Muscle of leg (tissue), 9 donors: ENCODE data around the gene KRT10. TPM values are rescaled to one million over a fixed set of nuclear protein-coding genes. Genes with fewer than 3 reads are reported as not detected.

Experiments used
- polyA plus RNA-seq, 8 donors: library from polyadenylated mRNA; unstranded; fragments of 120-200 nt; gene quantifications; one replicate each; pipeline versions ENCODE4 v1.2.1 to v1.2.3, GENCODE V29; 2013; ENCODE audit warnings: inconsistent platforms in 1 of 8, low replicate concordance in 1 of 8; ENCODE audit not compliant: insufficient read length in 8 of 8, insufficient read depth in 1 of 8
- total RNA-seq: library from RNA; stranded (reverse); fragments of 120-200 nt; gene quantifications from one replicate; pipeline ENCODE4 v1.2.4, GENCODE V29; 2013

The KRT10 gene
- total and polyA plus RNA-seq, 9 donors: 11.6 to 261 (median 46.9) TPM

Other genes starting within 250 kb of the KRT10 start
- gene SMARCE1, start 174.8 kb downstream of the KRT10 start, total RNA-seq: 93.2 TPM
- 100 to 1,000 TPM; 116 to 154 (median 124) TPM for gene SMARCE1, start 174.8 kb downstream of the KRT10 start, polyA plus RNA-seq
- gene KRT222, start 157.4 kb downstream of the KRT10 start, total RNA-seq: 1.3 TPM
- under 1 TPM in 7 of 8 donors, not detected in 1; 0.04 to 0.59 (median 0.23) TPM for gene KRT222, start 157.4 kb downstream of the KRT10 start, polyA plus RNA-seq
- not detected for gene KRT24, start 118.9 kb downstream of the KRT10 start, total RNA-seq
- gene KRT24, start 118.9 kb downstream of the KRT10 start, polyA plus RNA-seq: under 1 TPM in 2 of 8 donors, not detected in 6; 0.21 to 0.24 TPM
- 0.35 TPM for gene KRT25, start 67.3 kb downstream of the KRT10 start, total RNA-seq
- gene KRT25, start 67.3 kb downstream of the KRT10 start, polyA plus RNA-seq: under 1 TPM in 6 of 8 donors, not detected in 2; 0.13 to 0.64 (median 0.31) TPM
- gene KRT26, start 50.4 kb downstream of the KRT10 start, total RNA-seq: not detected
- gene KRT26, start 50.4 kb downstream of the KRT10 start, polyA plus RNA-seq: under 1 TPM in 1 of 8 donors, not detected in 7; 0.12 TPM
- gene KRT27, start 40.1 kb downstream of the KRT10 start, total RNA-seq: 0.18 TPM
- under 1 TPM in 1 of 8 donors, not detected in 7; 0.14 TPM for gene KRT27, start 40.1 kb downstream of the KRT10 start, polyA plus RNA-seq
- gene KRT28, start 22.7 kb downstream of the KRT10 start, total RNA-seq: not detected
- gene KRT28, start 22.7 kb downstream of the KRT10 start, polyA plus RNA-seq: not detected
- not detected for gene KRT12, start 44.6 kb upstream of the KRT10 start, total RNA-seq
- gene KRT12, start 44.6 kb upstream of the KRT10 start, polyA plus RNA-seq: 1 to 10 TPM in 1 of 8 donors, under 1 TPM in 7; 0.14 to 1.2 (median 0.22) TPM
- not detected for gene KRT20, start 62.6 kb upstream of the KRT10 start, total RNA-seq
- gene KRT20, start 62.6 kb upstream of the KRT10 start, polyA plus RNA-seq: under 1 TPM in 4 of 8 donors, not detected in 4; 0.13 to 0.59 (median 0.35) TPM
- gene KRT23, start 115.0 kb upstream of the KRT10 start, total RNA-seq: 0.27 TPM
- 1 to 10 TPM in 1 of 8 donors, under 1 TPM in 6, not detected in 1; 0.08 to 6.5 (median 0.22) TPM for gene KRT23, start 115.0 kb upstream of the KRT10 start, polyA plus RNA-seq
- gene KRT39, start 144.3 kb upstream of the KRT10 start, total RNA-seq: 3.8 TPM
- 1 to 10 TPM; 2.1 to 8.1 (median 6.3) TPM for gene KRT39, start 144.3 kb upstream of the KRT10 start, polyA plus RNA-seq
- 11.0 TPM for gene KRT40, start 161.7 kb upstream of the KRT10 start, total RNA-seq
- gene KRT40, start 161.7 kb upstream of the KRT10 start, polyA plus RNA-seq: 10 to 100 TPM in 4 of 8 donors, 1 to 10 TPM in 4; 3.7 to 16.2 (median 10.1) TPM
- gene KRTAP3-3, start 171.6 kb upstream of the KRT10 start, total RNA-seq: not detected
- gene KRTAP3-3, start 171.6 kb upstream of the KRT10 start, polyA plus RNA-seq: under 1 TPM in 1 of 8 donors, not detected in 7; 0.40 TPM
- 0.18 TPM for gene KRTAP3-2, start 177.3 kb upstream of the KRT10 start, total RNA-seq
- gene KRTAP3-2, start 177.3 kb upstream of the KRT10 start, polyA plus RNA-seq: 1 to 10 TPM in 1 of 8 donors, under 1 TPM in 7; 0.25 to 1.6 (median 0.61) TPM
- not detected for gene KRTAP3-1, start 186.5 kb upstream of the KRT10 start, total RNA-seq
- gene KRTAP3-1, start 186.5 kb upstream of the KRT10 start, polyA plus RNA-seq: not detected
- gene KRTAP1-5, start 204.6 kb upstream of the KRT10 start, total RNA-seq: not detected
- not detected for gene KRTAP1-5, start 204.6 kb upstream of the KRT10 start, polyA plus RNA-seq
- gene KRTAP1-4, start 207.6 kb upstream of the KRT10 start, total RNA-seq: not detected
- not detected for gene KRTAP1-4, start 207.6 kb upstream of the KRT10 start, polyA plus RNA-seq
- not detected for gene KRTAP1-3, start 212.3 kb upstream of the KRT10 start, total RNA-seq
- under 1 TPM in 2 of 8 donors, not detected in 6; 0.12 to 0.32 TPM for gene KRTAP1-3, start 212.3 kb upstream of the KRT10 start, polyA plus RNA-seq
- not detected for gene KRTAP1-1, start 218.8 kb upstream of the KRT10 start, total RNA-seq
- gene KRTAP1-1, start 218.8 kb upstream of the KRT10 start, polyA plus RNA-seq: not detected
- not detected for gene KRTAP2-1, start 224.7 kb upstream of the KRT10 start, total RNA-seq
- not detected for gene KRTAP2-1, start 224.7 kb upstream of the KRT10 start, polyA plus RNA-seq
- not detected for gene KRTAP2-2, start 232.6 kb upstream of the KRT10 start, total RNA-seq
- gene KRTAP2-2, start 232.6 kb upstream of the KRT10 start, polyA plus RNA-seq: not detected
- gene KRTAP2-3, start 237.5 kb upstream of the KRT10 start, total RNA-seq: not detected
- gene KRTAP2-3, start 237.5 kb upstream of the KRT10 start, polyA plus RNA-seq: not detected
- gene KRTAP2-4, start 243.3 kb upstream of the KRT10 start, total RNA-seq: not detected
- not detected for gene KRTAP2-4, start 243.3 kb upstream of the KRT10 start, polyA plus RNA-seq